ENCODE measurements around the gene ZNF628. TPM values are rescaled to one million over a fixed set of nuclear protein-coding genes. Genes with fewer than 3 reads are reported as not detected.

The ZNF628 gene
- polyA plus RNA-seq, 3 donors, result 0.50 to 3.1 TPM; not detected in 1

DNA sequence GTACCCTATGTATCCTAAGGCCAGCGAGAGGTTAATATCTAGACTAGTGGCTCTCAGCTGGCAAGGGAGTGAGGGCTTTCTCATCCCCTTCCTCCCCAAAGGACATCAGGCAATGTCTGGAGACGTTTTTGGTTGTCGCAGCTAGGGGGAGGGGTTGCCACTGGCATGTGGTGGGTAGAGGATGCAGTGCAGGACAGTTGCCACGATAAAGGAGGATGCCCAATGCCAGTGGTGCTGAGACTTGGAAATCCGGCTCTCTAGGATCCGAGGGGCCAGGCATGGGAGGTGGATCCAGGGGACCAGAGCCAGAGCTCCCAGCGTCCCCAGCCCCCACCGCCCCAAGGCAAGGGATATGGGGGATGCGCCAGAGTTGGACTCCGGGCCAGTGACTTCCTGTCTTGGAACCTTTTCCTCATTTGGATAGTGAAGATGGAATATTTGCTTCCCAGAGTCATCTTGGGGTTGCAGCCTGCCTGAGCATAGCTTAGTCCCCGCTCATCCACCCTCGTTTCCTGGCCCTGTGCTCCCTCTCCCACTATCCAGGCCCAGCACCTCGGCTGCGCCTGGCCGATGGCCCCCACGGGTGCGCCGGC is 16.7 kb downstream of the ZNF628 start:
- Histone ChIP-seq H3K4me1 (ENCODE audit: control insufficient read depth in 1 of 2, insufficient read depth in 2 of 2, low read length in 2 of 2) (no peaks in the 10 kb centered on the region), H3K27me3 (ENCODE audit: control insufficient read depth in 2 of 2, insufficient read depth in 2 of 2, low read length in 2 of 2) (peaks cover 0 to 9% of the 10 kb centered on the region in 2 donors), H3K9ac (ENCODE audit: insufficient read depth, low read length, poor library complexity, severe bottlenecking) (no peak overlapping the region), H2AFZ (ENCODE audit: insufficient read depth, low read depth, low read length, poor library complexity, severe bottlenecking) (no peak overlapping the region), H3K9me3 (replicated peaks in 1 of 2; ENCODE audit: control insufficient read depth in 1 of 2, insufficient read depth in 1 of 2, low read length in 2 of 2) (no peaks in the 10 kb centered on the region), H3K4me2 (replicated peaks; ENCODE audit: extremely low read depth, low read length, poor library complexity, severe bottlenecking) (no peak overlapping the region), H3K36me3 (replicated peaks in 1 of 2; ENCODE audit: control insufficient read depth in 1 of 2, insufficient read depth in 2 of 2, low read length in 2 of 2) (no peaks in the 10 kb centered on the region), H3K4me3 (replicated peaks in 1 of 3; ENCODE audit: low read depth in 2 of 3, low read length in 3 of 3) (no peak overlapping the region), H4K20me1 (ENCODE audit: insufficient read depth, low read length) (no peaks in the 10 kb centered on the region), H3K27ac (ENCODE audit: low read depth in 1 of 2, low read length in 2 of 2) (no peak overlapping the region), H3K79me2 (ENCODE audit: insufficient read depth, low read length) (no peaks in the 10 kb centered on the region)
- TF ChIP-seq, protein P1, sequence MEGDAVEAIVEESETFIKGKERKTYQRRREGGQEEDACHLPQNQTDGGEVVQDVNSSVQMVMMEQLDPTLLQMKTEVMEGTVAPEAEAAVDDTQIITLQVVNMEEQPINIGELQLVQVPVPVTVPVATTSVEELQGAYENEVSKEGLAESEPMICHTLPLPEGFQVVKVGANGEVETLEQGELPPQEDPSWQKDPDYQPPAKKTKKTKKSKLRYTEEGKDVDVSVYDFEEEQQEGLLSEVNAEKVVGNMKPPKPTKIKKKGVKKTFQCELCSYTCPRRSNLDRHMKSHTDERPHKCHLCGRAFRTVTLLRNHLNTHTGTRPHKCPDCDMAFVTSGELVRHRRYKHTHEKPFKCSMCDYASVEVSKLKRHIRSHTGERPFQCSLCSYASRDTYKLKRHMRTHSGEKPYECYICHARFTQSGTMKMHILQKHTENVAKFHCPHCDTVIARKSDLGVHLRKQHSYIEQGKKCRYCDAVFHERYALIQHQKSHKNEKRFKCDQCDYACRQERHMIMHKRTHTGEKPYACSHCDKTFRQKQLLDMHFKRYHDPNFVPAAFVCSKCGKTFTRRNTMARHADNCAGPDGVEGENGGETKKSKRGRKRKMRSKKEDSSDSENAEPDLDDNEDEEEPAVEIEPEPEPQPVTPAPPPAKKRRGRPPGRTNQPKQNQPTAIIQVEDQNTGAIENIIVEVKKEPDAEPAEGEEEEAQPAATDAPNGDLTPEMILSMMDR (IDR thresholded peaks at IDR 0.05), result no peak
- Mint-ChIP-seq H3K4me1 (peaks cover 2% of the 10 kb centered on the region), H3K27ac (no peak overlapping the region), H3K36me3 (no peaks in the 10 kb centered on the region), H3K27me3 (ENCODE audit: low read depth in 3 of 3) (peaks cover 14 to 32% (median 24%) of the 10 kb centered on the region in 3 donors), H3K9me3 (peaks cover 0 to 3% (median 0%) of the 10 kb centered on the region in 7 donors), H3K4me3 (no peak overlapping the region)
- 69% methylated on average over 14 of the region's 18 CpGs for WGBS (ENCODE audit: insufficient coverage)
- DNase-seq, result no peak
- intact Hi-C loops (cut with micrococcal nuclease), result no loop called here

DNA sequence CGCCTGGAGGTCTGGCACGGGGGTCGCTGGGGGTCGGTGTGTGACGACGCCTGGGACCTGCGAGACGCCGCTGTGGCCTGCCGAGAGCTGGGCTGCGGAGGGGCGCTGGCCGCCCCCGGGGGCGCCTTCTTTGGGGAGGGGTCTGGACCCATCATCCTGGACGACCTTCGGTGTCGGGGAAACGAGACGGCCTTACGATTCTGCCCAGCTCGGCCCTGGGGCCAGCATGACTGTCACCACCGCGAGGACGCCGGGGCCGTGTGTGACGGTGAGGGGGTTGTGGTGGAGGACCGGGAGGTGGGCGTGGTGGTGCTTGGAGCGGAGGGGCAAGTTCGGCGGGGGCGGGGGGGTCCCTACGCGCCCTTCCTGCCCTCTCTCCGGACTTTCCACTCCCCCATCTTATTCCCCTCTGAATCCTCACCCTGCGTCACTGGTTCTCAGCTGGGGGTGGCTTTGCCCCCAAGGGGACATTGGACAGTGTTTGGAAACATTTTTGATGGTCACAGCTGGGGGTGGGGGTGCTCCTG is 17.3 kb downstream of the ZNF628 start:
- H3K4me1 ChIP-seq (ENCODE audit: control insufficient read depth in 1 of 2, insufficient read depth in 2 of 2, low read length in 2 of 2), result no peaks in the 10 kb centered on the region
- TF ChIP-seq, protein P1 (IDR thresholded peaks at IDR 0.05), result no peak
- H3K36me3 Mint-ChIP-seq, result no peaks in the 10 kb centered on the region
- peaks cover 14 to 28% (median 24%) of the 10 kb centered on the region in 3 donors for H3K27me3 Mint-ChIP-seq (ENCODE audit: low read depth in 3 of 3)
- H3K4me3 Mint-ChIP-seq, result no peak overlapping the region
- intact Hi-C loops (cut with micrococcal nuclease), result no loop called here
- no peak overlapping the region for H2AFZ ChIP-seq (ENCODE audit: insufficient read depth, low read depth, low read length, poor library complexity, severe bottlenecking)
- H3K27ac ChIP-seq (ENCODE audit: low read depth in 1 of 2, low read length in 2 of 2), result no peak overlapping the region
- no peak overlapping the region for H3K4me2 ChIP-seq (replicated peaks; ENCODE audit: extremely low read depth, low read length, poor library complexity, severe bottlenecking)
- H4K20me1 ChIP-seq (ENCODE audit: insufficient read depth, low read length), result no peaks in the 10 kb centered on the region
- H3K4me1 Mint-ChIP-seq, result no peaks in the 10 kb centered on the region
- DNase-seq, result no peak
- no peaks in the 10 kb centered on the region for H3K79me2 ChIP-seq (ENCODE audit: insufficient read depth, low read length)
- H3K27me3 ChIP-seq (ENCODE audit: control insufficient read depth in 2 of 2, insufficient read depth in 2 of 2, low read length in 2 of 2), result peaks cover 0 to 9% of the 10 kb centered on the region in 2 donors
- H3K9ac ChIP-seq (ENCODE audit: insufficient read depth, low read length, poor library complexity, severe bottlenecking), result no peak overlapping the region
- no peaks in the 10 kb centered on the region for H3K36me3 ChIP-seq (replicated peaks in 1 of 2; ENCODE audit: control insufficient read depth in 1 of 2, insufficient read depth in 2 of 2, low read length in 2 of 2)
- H3K9me3 ChIP-seq (replicated peaks in 1 of 2; ENCODE audit: control insufficient read depth in 1 of 2, insufficient read depth in 1 of 2, low read length in 2 of 2), result no peaks in the 10 kb centered on the region
- no peak overlapping the region for H3K27ac Mint-ChIP-seq
- WGBS (ENCODE audit: insufficient coverage), result 80% methylated on average over 11 of the region's 38 CpGs
- H3K9me3 Mint-ChIP-seq, result peaks cover 0 to 3% (median 0%) of the 10 kb centered on the region in 7 donors
- no peak overlapping the region for H3K4me3 ChIP-seq (replicated peaks in 1 of 3; ENCODE audit: low read depth in 2 of 3, low read length in 3 of 3)
